ENCODE data around the gene NXPH1.
"Not testable (repeated sequence)": the region's sequence is repeated elsewhere in the genome, so short reads cannot be mapped to it uniquely, and the experiment has no call there.

The NXPH1 gene

GRCh38 chr7:8612584-8612983 is 179.2 kb downstream of the NXPH1 start:
- no peak for DNase-seq

- no peak for DNase-seq
Observed at GRCh38 chr7:8613191-8613590, 179.8 kb downstream of the NXPH1 start.

GRCh38 chr7:8615019-8615418 is 181.6 kb downstream of the NXPH1 start:
- DNase-seq = no peak

GRCh38 chr7:8618441-8619070 is 185.1 kb downstream of the NXPH1 start:
- DNase-seq = no peak

DNA sequence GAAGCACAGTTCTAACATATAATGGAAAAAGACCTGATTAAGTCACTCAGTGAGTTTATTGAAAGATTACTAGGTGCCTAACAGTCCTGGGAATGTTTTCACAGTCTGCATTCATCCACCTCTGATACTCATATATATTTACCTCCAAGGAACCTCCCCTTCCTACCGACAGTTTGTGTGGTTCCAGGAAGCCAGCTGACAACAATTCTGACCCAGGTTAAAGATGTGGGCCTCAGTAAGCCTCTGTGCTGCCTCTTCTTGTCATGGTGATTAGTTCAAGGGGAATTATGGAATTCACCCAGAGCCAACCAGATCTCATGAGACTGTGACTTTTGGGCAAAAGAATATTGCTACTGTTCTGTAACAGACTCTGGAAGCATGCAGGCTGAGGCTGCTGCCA is 186.8 kb downstream of the NXPH1 start:
- no peak for DNase-seq

DNA sequence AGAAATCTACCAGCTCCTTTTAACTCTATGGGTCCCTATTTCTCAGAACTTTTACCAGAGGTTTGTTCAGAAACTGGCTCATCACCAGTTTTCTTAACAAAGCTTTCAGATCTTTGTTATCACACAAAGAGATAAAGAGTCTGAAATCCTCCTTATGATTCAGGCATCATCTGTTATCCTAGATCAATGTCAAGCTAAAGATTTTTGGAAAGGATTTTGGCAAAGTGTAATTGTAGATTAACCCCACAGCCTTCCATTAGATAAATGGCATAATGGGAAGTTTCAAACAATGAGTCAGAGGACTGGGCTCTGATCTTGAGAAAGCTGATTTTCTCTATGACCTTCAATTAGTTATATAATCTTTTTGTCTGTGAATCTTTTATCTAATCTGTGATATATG is 192.2 kb downstream of the NXPH1 start:
- no peak for DNase-seq

DNA sequence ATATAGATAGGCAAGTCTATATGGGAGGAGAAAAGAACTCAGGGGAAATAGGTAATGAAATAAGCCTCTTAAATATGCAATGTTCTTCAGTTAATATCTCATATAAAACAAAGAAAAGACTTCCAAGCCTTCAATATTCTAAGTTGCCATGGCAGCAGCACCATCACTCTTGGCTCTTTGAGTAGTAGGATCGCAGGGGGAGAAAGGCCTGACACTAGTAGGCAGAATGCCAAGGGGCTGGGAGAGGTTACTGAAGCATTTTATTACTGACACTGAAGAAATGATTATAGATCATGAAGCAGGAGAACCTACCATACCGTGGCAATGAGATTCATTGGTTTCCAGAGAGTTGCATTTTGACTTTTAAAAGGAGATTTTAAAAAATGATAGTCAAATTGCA is 193.9 kb downstream of the NXPH1 start:
- DNase-seq = no peak

DNA sequence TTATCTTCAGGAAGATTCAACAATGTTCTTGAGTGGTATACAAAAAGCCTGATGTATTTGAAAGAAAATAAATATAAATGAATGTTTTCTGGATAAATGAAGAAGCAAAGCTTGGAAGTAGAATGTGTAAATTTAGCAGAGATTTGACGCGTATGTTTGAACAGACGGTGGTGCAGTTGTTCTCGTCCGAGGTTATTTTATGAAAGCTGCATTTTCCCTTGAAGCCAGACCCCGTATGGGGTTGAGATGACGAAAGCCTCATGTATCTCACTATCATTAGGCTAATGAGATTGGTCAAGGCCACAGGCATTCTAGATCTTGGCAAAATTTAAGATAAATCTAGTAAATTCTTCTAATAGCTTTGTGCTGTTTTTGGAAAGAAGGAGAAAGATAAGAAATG is 195.2 kb downstream of the NXPH1 start:
- no peak for DNase-seq

DNA sequence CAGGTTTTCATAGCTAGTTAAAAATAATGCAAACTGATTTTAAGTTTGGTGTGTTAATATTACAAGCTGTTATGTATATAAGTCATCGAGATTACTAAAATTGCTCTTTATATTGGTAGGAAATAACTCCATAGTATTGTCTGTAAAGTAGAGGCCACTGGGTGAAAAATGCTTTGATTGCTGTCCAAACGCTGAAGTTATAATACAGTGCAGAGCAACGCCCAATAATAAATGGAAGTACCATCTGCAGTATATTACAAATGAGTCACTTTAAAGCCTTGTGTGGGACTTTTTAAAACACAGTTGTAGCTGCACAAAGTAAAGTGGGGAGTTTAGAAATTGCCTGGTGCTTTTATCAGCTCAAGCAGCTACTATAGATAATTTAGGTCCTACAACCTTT is 196.1 kb downstream of the NXPH1 start:
- DNase-seq = no peak

DNA sequence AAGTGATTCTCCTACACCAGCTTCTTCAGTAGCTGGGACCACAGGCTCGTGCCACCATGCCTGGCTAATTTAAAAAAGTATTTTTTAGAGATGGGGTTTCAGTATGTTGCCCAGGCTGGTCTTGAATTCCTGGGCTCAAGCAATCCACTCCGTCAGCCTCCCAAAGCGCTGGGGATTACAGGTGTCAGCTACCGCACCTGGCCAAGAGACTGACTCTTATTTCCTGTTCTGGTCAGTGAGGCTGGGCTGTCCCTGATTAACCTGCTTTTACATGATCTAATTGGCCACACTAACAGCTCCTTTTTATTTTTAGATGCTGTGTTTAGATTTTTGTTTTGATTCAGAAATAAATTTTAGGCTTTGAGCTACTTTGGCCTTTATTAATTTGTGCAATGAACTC is 203.9 kb downstream of the NXPH1 start:
- no peak for DNase-seq

GRCh38 chr7:8638076-8638475 is 204.7 kb downstream of the NXPH1 start:
- no peak for DNase-seq

DNA sequence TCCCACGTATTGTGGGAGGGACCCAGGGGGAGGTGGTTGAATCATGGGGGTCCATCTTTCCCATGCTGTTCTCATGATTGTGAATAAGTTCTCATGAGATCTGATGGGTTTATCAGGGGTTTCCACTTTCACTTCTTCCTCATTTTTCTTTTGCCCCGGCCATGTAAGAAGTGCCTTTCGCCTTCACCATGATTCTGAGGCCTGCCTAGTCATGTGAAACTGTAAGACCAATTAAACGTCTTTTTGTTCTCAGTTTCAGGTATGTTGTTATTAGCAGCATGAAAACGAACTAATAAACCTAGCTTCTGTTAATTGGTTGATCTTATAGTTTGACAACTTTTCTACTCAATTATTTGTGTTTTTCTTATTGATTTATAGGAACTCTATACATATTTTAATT is 206.3 kb downstream of the NXPH1 start:
- DNase-seq = no peak

- DNase-seq = no peak
Observed at GRCh38 chr7:8640671-8641070, 207.3 kb downstream of the NXPH1 start.

DNA sequence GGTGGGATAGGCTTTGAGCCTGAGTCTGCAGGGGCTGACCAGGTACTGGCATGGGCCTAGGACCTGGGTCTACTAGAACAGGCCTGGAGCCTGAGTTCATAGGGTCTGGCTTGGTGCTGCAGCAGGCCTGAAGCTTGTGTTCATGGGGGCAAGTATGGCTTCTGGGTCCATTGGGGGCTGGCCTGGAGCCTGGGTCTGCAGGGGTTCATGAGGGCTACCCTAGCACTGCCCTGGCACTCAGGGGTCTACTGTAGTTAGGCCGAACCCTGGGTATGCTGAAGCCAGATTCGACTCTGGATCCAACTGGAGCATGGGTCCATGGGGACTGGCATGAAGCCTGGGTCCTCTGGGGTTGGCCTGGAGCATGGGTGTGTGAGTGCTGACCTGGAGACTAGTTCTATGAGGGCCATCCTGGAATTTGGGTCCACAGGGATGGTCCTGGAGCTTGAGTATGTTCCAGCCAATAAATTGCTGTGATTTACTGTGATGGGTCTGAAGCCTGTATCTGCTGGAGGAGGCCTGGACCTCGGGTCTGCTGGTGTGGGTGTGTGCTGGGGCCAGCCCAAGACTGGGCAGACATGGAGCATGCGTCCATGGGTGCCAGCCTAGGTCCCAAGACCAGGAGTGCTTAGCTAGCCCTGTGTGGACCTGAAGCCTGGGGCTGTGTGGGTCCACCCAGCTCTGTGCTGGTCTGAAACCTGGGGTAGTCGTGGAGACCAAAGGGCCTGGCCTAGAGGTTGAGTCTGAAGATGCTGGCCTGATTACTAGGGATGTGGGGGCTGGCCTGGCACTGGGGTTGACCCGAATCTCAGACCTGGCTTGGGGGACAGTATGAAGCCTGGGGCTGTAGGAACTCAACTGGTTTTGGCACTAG is 235.5 kb downstream of the NXPH1 start:
- DNase-seq = no peak

GRCh38 chr7:8669501-8669851 is 236.1 kb downstream of the NXPH1 start:
- no peak for DNase-seq

GRCh38 chr7:8684426-8684825 is 251.0 kb downstream of the NXPH1 start:
- DNase-seq = no peak

GRCh38 chr7:8699875-8700624 is 266.6 kb downstream of the NXPH1 start:
- DNase-seq = no peak

DNA sequence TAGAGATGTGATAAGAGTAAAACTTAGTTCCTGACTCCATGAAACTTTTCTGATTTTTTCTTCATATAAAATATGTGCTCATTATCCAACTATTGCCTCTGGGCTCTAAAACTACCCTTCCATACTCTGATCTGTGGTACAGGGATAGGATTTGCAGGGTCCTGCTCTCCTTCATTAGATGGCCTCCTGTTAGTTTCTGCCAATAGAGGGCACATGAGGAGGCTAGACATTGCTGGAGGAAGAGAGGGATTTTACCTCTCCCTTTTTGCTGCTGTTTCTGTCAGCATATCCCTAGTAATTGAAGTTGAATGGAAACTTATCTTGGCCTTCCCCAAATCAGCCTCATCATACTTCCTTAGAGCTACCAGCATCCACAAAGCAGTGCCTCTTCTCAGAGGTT is 269.4 kb downstream of the NXPH1 start:
- no peak for DNase-seq

DNA sequence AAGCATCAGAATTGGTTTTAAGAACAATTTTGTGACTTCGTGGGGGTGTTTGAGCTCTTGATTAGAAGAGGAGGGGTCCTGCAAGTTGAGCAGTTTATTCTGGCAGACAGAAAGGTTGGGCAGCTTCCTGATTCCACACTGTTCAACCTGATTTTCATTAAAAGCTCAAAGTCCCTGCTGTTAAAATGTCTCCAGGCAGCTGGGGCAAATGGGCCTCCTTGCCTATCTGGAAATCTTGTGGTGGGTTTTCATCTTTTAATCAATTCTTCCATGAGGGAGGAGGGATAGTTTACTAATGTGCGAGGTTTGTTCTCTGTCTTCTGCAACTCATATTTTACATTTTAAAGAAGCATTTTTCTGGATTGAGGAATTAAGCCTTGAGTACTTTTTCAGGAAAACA is 276.7 kb downstream of the NXPH1 start:
- no peak for DNase-seq

- DNase-seq = no peak
Observed at GRCh38 chr7:8714791-8715190, 281.4 kb downstream of the NXPH1 start.

DNA sequence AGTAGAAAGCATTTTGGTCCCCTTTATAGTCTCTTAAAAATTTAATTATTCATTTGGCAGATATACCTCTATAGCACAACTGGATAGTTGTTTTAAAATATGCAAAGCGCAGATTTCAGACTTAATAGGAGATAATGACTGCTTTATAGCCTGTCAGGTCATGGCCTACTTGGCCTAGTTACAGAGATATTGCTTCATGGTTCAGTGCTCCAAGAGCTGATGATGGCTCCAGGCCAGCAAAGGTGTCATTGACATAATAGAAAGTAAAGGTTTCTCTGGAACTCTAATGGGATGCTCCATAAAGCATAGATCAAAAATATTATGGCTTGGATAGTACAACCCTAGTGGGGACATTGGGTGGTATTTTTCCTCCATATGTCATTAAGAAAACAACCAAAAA is 285.7 kb downstream of the NXPH1 start:
- DNase-seq = no peak

- no peak for DNase-seq
Observed at GRCh38 chr7:8724080-8724718, 290.8 kb downstream of the NXPH1 start.

DNA sequence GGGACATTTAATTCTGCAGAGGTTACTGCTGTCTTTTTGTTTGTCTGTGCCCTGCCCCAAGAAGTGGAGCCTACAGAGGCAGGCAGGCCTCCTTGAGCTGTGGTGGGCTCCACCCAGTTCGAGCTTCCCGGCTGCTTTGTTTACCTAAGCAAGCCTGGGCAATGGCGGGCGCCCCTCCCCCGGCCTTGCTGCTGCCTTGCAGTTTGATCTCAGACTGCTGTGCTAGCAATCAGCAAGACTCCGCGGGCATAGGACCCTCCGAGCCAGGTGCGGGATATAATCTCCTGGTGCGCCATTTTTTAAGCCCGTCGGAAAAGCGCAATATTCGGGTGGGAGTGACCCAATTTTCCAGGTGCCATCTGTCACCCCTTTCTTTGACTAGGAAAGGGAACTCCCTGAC is 298.3 kb downstream of the NXPH1 start:
- DNase-seq = not testable (repeated sequence)

DNA sequence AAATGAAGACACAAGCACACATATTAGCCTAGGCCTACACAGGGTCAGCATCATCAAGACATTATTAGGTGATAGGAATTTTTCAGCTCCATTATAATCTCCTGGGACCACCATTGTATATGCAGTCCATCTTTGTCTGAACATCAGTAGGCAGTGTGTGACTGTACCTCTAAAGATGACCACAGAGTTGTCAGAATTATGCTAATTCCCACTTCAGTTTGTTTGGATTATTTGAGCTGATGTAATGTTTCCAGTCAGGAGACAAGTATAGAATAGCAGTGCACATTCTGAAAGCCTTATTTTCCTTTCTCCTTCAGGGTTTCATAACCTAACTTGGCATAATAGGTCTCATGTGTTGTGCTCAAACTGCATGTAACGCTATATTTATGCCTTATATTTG is 306.4 kb downstream of the NXPH1 start:
- DNase-seq = no peak
